ENCODE measurements around the gene GEMIN7.

Gene GEMIN7

GRCh38 chr19:45090034-45090433, 11.0 kb downstream of the GEMIN7 start:
- DNase-seq (ENCODE audit: low spot score), result no peak

- no peak for DNase-seq (ENCODE audit: low spot score)
Observed at GRCh38 chr19:45090606-45091005, 11.5 kb downstream of the GEMIN7 start.

DNA sequence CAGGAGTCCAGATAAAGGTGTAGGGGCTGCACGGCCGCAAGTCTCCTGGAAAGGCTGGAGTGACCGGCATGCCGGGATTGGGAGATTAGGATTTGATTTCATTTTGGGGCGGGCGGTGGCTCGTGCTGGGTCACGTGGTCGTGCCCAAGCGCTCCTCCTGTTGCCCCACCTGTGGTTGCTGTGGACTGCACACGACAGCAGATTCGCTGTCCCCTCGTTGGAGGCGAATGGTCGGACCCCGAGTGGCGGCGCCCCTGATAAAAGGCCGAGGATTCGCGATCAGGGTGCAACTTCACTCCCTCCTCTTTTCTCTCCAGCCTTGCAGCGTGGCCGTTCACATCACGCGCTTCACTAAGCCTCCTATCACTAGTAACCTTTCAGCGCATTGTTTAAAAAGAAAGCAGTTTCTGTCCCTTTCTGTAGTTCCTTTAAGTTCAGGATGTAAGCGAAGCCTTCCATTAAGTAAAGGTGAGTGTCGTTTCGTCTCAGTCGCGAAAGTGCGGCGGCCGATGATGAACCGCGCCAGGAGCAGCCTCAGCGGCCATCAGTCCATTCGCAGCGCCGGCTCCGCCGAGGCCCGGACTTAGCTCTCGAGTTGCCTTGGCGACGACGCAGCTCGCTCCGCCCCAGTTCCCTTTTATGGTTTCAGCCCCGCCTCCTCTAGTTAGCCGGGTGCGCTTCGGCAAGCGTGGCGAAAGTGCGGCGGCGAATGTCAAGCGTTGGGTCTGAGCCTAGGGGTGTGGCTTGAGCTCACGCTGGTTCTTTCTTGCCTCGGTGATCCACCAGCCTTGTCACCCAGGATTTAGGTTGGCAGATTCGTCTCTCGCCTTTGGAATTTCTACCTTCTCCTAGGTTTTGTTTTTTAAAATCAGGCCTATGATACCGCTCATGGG, 12.2 kb downstream of the GEMIN7 start:
- peak; percentile 95 for DNase-seq (ENCODE audit: low spot score)

- DNase-seq (ENCODE audit: low spot score), result peak; percentile 93
Observed at GRCh38 chr19:45092747-45093678, 14.0 kb downstream of the GEMIN7 start, which contains the start of gene PPP1R37. Gene PPP1R37 (plus strand): TSS chr19:45093179. CDS start chr19:45093326, 147 bp downstream.

- DNase-seq (ENCODE audit: low spot score), result no peak
Observed at GRCh38 chr19:45094137-45094536, 15.1 kb downstream of the GEMIN7 start.

GRCh38 chr19:45094707-45095106, 15.6 kb downstream of the GEMIN7 start:
- DNase-seq (ENCODE audit: low spot score), result no peak

- DNase-seq (ENCODE audit: low spot score), result no peak
Observed at GRCh38 chr19:45095496-45096413, 16.7 kb downstream of the GEMIN7 start.

- DNase-seq (ENCODE audit: low spot score), result no peak
Observed at GRCh38 chr19:45096700-45097099, 17.6 kb downstream of the GEMIN7 start.

GRCh38 chr19:45097450-45097775, 18.4 kb downstream of the GEMIN7 start:
- DNase-seq (ENCODE audit: low spot score), result no peak

DNA sequence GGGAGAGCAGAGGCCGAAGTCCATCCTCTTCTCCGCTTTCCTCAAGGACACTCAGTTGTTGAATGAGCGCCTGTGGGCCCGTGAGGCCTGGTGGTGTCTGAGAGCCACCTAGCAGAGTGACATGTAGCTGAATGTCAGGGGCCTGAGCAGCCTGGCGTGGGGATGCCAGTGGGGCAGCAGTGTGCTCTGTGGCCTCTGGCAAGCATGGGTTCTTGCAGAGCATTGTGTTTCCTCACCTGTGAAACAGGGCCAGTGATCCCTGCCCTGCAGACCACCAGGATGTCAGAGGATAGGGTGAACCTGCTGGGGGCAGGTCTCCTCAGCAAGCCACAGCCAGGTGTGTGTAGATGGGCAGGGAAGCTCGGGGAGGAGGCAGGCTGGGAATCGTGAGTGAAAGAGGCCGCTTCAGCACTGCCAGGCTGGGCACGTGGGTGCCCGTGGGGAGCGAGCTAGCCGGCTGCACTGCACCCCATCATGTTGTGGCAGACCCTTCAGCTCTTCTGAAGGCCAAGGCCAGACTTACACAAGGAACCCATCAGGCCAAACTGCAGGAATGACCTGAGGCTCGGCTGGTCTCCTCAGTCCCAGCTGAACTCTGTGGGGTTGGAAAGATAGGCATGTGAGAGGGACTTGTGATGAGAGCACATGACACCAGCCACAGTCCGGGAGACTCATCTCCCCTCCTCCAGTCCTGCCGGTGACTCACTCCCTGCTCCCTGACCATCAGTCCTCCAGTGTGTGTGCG, 18.9 kb downstream of the GEMIN7 start:
- DNase-seq (ENCODE audit: low spot score), result peak; percentile 19

DNA sequence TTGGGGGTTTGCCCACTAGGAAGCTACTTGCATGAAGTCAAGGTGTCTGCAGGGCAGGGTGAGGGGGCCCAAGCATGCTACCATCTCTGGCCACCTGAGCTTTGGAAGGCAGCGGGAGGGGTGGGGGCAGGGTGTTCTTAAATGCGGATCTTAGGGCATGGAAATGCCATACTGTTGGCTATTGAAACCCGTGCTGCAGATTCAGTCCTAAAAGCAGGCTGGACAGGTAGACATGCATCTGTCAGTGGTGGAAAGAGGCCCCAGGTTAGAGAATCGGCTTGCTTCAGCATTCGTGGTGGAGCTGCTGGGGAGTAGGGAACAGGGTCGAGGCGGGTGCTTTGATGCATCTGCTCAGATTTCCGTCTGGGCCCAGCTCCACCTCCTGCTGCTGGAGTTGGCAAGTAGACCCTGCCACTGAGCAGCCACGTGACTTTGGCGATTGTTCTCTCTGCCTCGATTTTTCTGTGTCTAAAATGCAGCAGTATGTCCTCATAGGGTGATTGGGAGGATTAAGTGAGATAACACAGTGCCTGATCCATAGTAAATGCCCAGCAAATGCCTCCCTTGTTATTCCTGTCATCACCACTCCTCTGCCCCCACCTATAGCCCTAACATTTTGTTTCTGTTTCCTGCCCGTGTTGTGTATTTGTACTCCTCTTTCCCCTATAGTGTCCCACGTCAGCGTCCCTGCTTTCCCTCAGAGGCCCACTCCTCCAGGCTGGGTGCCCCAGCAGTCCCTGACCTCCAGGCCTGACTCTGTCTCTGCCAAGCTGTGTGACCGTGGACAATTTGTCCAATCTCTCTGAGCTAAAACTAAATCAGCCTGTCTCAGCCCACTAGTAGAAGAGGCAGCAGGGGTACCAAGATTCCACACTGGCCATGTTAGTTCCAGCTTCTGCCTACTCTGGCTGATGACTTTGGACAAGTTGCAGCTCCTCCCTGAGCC, 19.7 kb downstream of the GEMIN7 start:
- DNase-seq (ENCODE audit: low spot score), result peak; percentile 36

DNA sequence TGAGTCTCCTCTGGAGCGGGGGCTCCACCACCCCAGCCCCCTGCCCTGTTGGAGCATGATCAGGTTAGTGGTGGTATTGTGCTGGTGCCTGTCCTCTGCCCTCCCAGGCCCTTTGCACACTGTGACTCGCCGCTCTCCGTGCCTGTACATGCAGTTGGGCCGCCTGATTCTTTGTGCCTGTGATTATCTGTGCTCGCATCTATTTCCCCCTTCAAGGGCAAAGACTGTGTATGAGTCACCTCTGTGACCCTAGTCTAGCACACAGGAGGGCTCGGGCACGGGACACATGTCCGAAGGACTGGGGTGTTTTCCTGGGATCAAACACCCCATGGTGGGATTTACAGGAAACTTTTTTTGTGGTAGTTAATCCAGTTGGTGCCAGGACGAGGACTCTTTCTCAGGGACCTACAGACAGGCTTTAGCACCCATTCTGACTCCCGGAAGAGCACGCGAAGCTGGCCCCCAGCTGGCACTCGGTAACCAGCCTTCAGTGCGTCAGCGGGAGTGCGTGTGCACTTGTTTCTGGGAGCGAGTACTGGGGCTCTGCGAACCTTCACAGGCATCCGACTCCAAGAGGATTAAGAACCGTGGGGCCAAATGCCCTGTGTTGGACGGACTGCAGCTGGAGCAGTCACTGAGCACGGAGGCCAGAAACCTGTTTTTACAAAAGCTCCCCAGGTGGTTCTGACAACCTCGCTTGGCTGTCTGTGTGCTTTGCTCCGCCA, 20.6 kb downstream of the GEMIN7 start:
- no peak for DNase-seq (ENCODE audit: low spot score)

DNA sequence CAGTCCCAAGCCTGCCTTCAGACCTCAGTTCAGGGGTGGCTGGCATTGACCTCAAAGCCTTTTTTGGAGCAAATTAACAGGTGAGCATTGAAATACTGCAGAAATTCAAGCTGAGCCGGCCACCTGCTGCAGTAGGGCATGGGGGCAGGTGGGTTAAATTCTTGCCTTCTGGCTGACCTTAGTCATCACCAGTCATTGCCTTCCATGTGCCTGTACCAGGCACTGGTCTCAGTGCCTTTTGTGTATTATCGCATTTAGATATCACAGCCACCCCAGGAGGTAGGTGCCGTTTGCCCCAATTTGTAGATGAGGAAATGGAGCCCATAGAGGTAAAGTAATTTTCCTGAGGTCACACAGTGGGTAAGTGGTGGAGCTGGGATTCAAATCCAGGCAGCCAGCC, 21.1 kb downstream of the GEMIN7 start:
- no peak for DNase-seq (ENCODE audit: low spot score)

- no peak for DNase-seq (ENCODE audit: low spot score)
Observed at GRCh38 chr19:45100846-45101252, 21.8 kb downstream of the GEMIN7 start.

DNA sequence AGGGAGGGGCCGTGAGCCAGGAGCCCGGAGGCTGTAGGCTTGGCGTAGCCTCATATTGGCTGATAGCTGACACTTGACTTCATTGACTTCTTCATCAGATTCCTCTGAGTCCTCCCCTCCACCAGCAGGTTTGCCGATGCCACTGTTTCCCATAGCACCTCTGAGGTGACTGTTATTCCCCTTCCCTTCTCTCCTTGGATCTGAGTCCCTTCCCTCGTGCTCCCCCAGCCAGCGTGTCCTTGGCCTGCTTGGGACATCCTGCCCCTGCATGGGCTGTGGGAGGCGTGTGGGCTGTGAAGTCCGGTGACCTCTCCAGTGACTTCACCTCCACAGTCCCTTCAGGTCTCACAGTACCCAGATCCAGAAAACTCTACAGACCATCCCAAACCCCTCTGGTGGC, 22.7 kb downstream of the GEMIN7 start:
- DNase-seq (ENCODE audit: low spot score), result no peak

- DNase-seq (ENCODE audit: low spot score), result no peak
Observed at GRCh38 chr19:45102481-45102880, 23.4 kb downstream of the GEMIN7 start.

DNA sequence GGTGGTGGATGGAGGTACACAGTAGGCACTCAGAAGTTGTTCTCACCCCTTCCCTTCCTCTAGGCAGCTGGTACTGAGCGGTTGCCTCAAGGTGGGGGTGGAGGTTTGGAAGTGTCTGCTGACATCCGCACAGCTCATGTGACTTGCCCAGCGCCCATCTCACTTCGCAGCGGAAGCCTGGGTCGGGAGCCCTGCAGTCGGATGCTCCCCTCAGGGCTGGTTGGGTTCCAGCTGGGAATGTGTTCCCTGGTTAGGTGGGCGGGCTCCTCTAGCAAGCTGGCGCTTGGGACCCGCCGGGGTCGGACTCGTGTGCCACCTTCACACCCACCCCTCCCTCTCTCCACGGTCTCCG, 24.1 kb downstream of the GEMIN7 start:
- no peak for DNase-seq (ENCODE audit: low spot score)

GRCh38 chr19:45103508-45104319, 24.7 kb downstream of the GEMIN7 start:
- DNase-seq (ENCODE audit: low spot score), result no peak

Measured in iPS-NIHi11 (cell line).